Activated naive CD4-positive, alpha-beta T cell treated with anti-CD3 and anti-CD28 coated beads, Interleukin-2, amount 50 U/mL, for 72 hours (primary cell): ENCODE results near the gene CAMK2B. TPM values are rescaled to one million over a fixed set of nuclear protein-coding genes. Genes with fewer than 3 reads are reported as not detected.

Experiments used
- ATAC-seq, 2 donors: fragments of 150-1000 bp; cut with Tn5 transposase; 2 replicates each; pipeline ENCODE4 v1.10.0; 2021; ENCODE audit warnings: mild to moderate bottlenecking in 2 of 2, moderate library complexity in 2 of 2
- DNase-seq, 2 donors: peaks; one replicate each; pipeline ENCODE4 v3.0.0; 2021 to 2022; ENCODE audit warnings: low spot score in 2 of 2
- H3K27ac Mint-ChIP-seq, 2 donors: one replicate each; pipeline ENCODE4 v1.8.0; 2022; ENCODE audit warnings: mild to moderate bottlenecking in 2 of 2, mixed read lengths in 2 of 2
- H3K36me3 Mint-ChIP-seq, 2 donors: one replicate each; pipeline ENCODE4 v1.8.0; 2022; ENCODE audit warnings: mixed read lengths in 2 of 2
- H3K9me3 Mint-ChIP-seq, 2 donors: one replicate each; pipeline ENCODE4 v1.8.0; 2022; ENCODE audit warnings: mixed read lengths in 2 of 2
- total RNA-seq, 2 donors: library from RNA; stranded (reverse); gene quantifications; one replicate each; pipeline ENCODE4 v1.2.3, GENCODE V29; 2022

CAMK2B gene
- total RNA-seq, 2 donors from 2014 or later = 0.32 to 2.1 TPM

DNA sequence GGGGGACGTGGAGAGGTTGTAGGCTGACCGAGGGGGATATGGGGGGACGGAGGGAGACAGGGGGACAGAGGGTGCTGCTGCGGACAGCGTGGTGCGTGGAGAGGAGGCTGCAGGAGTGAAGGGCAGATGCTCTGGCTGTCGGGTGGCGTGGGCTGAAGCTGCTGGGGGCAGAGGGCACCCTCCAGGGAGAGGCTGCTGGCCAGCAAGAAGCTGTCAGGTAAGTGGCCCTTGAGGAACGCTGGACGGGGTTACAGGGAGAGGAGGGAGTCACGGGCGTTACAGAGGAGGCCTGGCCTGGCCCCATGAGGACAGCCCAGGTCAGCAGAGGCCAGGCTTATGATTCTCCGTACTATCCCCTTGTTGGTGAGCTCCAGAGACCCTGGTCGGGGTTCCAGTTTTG is 97.5 kb downstream of the CAMK2B start:
- Mint-ChIP-seq H3K27ac (peak overlapping the region in 1 of 2 donors; percentile 49), H3K9me3 (no peaks in the 10 kb centered on the region), H3K36me3 (no peaks in the 10 kb centered on the region)
- DNase-seq (no peak), ATAC-seq (no peak)

DNA sequence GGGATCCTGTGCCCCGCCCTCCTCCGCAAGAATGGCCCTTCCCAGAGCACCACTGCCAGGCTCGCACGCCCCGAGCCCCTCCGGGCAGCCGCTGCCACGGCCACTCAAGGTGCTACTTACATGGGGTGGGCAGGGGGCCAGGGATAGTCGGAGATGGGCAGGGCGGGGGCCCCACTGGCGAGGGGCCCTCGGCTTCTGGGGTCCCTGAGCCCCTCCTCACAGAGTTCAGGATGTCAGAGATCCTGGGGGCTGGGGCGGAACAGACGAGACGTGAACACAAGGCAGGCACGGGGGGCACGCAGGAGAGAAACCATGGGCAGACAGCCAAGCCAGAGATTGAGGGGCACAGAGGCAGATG is 99.0 kb downstream of the CAMK2B start:
- ATAC-seq (no peak), DNase-seq (no peak)
- Mint-ChIP-seq H3K36me3 (no peaks in the 10 kb centered on the region), H3K27ac (no peak overlapping the region), H3K9me3 (no peaks in the 10 kb centered on the region)

DNA sequence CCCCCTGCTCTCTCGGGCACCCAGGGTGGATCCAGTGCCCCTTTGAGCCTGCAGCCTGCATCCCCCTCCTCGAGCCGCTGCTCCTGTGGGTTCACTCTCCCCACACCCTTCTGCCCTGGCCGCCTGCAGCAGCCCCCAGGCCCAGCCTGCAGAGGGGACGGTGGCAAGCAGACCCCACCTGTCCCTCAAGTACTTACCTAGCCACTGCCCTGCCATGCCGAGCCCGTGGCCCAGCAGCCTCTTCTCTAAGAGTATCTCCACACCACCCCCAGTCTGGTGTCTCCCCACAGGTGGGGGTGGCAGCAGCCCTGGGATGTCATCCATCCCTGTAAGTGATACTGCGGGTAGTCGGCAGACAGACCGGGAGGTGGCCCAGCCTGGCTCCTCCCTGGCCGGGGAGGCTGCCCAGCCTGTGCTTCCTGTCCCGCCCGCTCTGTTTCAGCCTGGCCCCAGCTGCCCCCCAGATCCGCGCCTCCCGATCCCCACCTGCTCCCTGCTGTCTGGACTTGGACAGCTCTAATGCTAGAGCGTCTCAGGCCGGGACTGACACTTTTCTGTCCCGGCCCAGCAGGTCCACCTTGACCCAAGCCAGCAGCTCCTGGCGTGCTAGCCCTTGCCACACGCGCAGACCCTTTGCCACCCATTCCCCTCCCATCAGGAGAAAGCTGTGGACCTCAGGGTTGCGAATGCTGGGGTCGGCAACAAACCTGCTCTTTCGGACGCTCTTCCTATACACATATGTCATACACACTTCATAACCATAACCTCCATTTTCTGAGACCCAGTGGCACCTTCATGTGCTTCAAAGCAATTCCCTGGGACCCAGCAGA is 99.6 kb downstream of the CAMK2B start:
- ATAC-seq (no peak), DNase-seq (no peak)
- Mint-ChIP-seq H3K36me3 (no peaks in the 10 kb centered on the region), H3K27ac (peak overlapping the region in 1 of 2 donors; percentile 36), H3K9me3 (no peaks in the 10 kb centered on the region)

DNA sequence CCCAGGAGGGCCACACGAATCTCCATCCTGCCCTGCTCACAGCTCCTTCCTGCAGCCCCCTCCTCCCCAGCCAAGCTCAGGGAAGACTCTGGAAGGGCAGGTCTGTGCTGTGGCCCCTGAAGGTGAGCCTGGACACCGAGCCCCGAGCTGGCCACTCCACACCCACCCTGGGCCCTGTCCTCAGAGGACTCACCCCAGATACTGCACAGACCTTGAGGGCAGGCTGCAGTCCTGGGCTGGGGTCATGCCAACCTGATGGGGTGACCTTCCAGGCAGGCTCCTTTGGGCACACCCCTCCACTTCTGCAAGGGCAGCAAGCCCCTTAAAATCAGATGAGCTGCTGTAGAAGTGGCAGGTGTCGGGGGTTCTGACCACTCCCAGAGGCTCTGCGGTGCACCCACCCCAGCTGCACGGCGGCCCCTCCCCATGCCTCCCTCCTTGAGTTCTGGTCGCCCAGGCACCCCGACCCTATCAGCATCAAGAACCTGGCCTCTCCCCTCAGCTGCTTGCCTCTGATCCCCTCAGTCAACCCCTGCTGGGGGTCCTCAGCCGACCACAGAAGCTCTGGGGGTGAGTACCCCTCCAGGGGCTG is 100.3 kb downstream of the CAMK2B start:
- ATAC-seq (no peak), DNase-seq (no peak)
- Mint-ChIP-seq H3K36me3 (no peaks in the 10 kb centered on the region), H3K27ac (no peak overlapping the region), H3K9me3 (no peaks in the 10 kb centered on the region)

DNA sequence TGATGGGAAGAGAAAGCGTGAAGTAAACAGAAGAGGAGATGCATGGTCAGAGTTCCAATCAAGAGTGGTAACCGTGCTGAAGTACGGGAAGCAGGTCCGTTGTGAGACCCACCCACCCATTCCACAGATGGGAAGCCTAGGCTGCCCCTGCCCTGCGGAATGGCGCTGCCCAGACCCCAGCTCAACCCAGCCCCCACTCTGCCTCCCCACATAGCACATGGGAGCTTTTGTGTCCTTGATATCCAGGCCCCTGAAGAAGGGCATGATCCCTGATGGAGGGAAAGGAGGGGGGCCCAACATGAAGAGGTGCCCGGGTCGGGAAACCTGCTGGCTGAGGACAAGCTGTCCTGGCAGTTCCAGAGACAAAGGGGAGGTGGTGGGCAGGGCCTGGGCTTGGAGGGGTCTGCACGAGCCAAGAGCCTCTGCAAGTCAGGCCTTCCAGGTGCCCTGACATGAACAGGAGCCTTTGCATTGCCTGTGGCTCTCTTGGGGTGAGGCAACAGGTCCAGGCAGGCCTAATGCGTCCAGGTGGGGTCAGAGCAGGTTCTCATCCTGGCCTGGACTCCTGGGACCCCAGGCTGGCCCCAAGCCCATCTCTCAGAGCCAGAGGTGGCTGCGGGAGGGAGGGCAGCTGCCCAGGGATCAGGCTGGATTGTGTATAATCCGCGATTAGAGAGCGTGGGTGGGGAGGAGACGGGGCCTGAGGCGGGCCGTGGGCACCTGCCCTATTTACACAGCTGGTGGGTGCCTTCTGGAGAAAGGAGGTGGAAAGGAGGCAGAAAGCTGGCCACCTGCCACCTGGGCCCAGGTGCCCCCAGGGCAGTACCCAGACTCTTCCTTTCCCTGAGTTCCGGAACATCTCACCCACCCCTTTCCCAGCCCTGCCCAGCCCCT is 101.1 kb downstream of the CAMK2B start:
- ATAC-seq (no peak), DNase-seq (no peak)
- Mint-ChIP-seq H3K9me3 (no peaks in the 10 kb centered on the region), H3K27ac (no peak overlapping the region), H3K36me3 (no peaks in the 10 kb centered on the region)

DNA sequence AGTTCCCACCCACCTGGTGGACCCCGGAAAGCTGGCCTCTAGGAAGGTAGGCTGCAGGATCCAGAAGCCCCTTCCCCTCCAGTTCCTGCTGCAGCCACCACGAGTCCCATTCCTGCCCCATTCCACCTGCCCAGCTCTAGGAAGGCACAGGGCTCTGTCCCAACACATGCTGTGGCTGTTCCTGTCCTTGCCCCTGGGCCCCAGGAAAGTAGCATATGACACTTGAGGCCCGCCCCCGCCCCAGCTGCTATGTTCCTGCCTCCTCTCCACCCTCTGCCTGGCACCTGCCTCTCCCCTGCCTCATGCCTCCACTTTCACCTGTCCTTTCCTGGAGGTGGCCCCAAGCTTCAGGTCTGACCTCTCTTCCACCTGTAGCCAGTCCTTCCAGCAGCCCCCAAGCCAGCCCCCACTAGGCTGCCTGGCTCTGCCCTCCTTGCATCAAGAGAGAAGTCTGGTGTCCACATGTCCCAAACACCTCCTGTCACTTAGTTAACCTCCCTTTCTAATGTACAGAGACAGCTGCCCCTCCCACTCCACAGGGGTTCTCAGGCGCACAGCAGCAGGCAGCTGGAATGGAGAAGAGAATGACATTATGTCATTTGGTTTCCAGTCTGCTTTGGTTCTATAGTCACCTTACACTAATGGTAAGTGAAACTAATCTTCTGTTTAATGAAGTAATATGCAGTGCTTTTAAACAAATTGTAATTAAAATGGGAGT is 101.9 kb downstream of the CAMK2B start:
- no peak for ATAC-seq
- no peak for DNase-seq
- no peaks in the 10 kb centered on the region for H3K36me3 Mint-ChIP-seq
- no peaks in the 10 kb centered on the region for H3K9me3 Mint-ChIP-seq
- peak overlapping the region in 1 of 2 donors; percentile 86 for H3K27ac Mint-ChIP-seq

DNA sequence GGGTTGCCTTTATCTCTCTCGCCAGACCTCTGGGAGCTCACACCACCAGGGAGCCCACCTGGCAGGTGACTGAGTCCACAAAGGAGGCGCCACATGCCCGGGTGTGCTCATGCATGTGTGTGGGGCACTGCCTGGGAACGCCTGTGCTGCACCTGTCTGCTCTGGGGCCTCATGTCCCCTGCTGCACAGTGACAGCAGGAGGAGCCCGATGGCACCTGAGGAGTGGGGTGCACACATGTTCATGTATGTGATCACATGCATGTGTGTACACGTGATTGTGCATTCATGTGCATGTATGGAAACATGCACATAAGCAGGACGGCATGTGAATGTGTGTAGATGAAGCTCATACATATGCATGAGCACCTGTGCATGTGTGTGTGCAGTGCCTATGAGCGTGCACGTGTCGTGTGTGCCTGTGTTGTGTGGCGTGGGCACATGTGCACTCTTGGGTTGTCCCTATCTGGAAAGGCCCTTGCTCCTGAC is 102.6 kb downstream of the CAMK2B start:
- Mint-ChIP-seq H3K9me3 (no peaks in the 10 kb centered on the region), H3K36me3 (no peaks in the 10 kb centered on the region), H3K27ac (no peak overlapping the region)
- ATAC-seq = no peak
- DNase-seq = no peak

DNA sequence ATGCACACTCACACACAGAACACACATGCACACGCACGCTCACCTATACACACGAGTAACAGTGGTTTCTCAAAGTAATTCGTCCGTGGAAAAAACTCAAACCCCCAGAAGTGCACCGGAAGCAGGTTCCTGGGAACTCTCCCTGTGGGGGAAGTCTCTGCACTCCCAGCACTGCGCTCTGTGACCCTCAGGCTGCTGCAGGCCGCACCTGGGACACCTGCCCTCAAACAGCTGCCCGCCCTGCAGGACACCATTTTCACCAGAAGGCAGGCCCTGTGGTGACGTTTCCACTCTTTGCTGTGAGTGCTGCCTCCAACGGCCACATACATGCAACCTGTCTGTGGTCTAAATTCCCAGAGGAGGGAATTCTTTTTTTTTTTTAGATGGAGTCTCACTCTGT is 103.3 kb downstream of the CAMK2B start:
- H3K36me3 Mint-ChIP-seq = no peaks in the 10 kb centered on the region
- ATAC-seq = no peak
- peak in 1 of 2 donors; percentile 47 for DNase-seq

DNA sequence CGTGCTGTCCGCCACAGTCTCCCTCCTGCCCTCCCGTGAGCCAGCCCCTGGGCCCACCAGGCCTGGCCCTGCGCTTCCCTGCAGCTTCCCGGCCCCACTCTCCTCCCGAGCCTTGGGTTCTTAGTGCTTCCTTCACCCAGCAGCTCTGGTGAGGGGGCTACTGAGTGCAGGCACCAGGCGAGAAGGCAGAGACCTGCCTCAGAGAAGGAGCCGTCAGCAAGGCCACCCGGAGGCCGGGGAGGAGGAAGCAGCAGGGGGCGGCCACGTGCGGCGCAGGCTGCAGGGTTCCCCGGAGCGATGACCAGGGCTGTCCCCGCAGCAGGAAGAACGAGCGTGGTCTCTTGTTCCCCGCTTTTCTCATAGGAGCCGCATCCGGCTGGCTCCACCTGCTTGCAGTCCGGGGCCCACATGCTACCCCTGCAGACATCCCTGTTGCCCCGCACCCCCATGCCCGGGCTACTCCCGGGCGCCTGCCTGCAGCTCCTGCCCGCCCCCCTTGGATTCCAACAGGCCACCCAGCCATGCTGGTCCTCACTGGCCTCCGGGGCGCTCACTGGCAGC is 104.1 kb downstream of the CAMK2B start:
- no peak for ATAC-seq
- peak in 1 of 2 donors; percentile 35 for DNase-seq

More for the DNA sequence above, 103.3 kb downstream of the CAMK2B start:
- Mint-ChIP-seq H3K9me3 (no peaks in the 10 kb centered on the region), H3K27ac (no peak overlapping the region)

DNA sequence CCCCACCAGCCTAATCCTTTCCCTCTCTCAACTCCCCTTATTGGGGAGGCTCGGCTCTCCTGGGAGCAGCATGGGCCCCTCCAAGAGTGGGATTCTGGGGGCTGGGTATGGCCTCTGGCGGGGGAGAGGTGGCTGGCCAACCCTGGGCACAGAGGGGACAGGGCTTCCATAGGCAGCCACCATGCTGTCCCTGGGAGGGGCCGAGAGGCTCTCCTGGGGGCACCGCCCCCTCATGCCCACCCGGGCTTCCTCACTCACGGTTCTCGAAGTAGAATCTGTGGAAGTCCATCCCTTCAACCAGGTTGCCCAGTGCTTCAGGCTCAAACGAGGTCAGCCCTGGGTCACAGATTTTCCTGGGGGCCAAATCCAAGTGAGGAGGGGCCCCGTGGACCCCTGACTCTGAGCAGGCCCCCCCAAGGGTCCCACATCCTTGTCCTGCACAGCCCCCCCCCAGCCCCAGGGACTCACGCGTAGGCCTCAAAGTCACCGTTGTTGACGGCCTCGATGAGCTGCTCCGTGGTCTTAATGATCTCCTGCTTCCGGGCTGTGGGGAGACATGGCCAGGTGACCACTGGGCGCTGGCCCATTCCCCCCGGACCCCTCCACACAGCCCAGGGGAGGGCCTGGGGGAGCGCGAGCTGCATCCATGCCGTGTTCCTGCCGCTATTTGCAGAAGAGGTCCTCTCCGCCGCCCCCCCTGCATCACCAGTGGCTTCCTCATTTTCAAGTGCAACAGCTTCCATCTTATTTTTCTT is 104.9 kb downstream of the CAMK2B start:
- no peak for DNase-seq
- no peak for ATAC-seq
- H3K9me3 Mint-ChIP-seq = no peaks in the 10 kb centered on the region
- H3K27ac Mint-ChIP-seq = no peak overlapping the region
- no peaks in the 10 kb centered on the region for H3K36me3 Mint-ChIP-seq

More for the DNA sequence above, 104.1 kb downstream of the CAMK2B start:
- Mint-ChIP-seq H3K9me3 (no peaks in the 10 kb centered on the region), H3K27ac (no peak overlapping the region), H3K36me3 (no peaks in the 10 kb centered on the region)

DNA sequence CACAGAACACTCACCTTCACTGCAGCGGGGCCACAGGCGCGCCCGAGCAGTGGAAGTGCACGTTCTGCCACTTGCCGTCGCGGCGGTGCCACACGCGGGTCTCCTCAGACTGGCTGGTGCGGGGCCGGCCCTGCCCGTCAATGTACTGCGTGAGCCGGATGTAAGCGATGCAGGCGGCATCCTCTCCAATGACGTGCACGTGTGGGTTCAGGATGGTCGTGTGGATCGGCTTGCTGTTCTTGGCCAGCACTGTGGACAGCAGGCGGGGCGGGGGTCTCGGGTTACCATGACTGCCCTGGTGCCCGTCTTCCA is 105.4 kb downstream of the CAMK2B start:
- no peaks in the 10 kb centered on the region for H3K36me3 Mint-ChIP-seq
- H3K9me3 Mint-ChIP-seq = no peaks in the 10 kb centered on the region
- no peak overlapping the region for H3K27ac Mint-ChIP-seq
- ATAC-seq = no peak
- peak in 1 of 2 donors; percentile 33 for DNase-seq

DNA sequence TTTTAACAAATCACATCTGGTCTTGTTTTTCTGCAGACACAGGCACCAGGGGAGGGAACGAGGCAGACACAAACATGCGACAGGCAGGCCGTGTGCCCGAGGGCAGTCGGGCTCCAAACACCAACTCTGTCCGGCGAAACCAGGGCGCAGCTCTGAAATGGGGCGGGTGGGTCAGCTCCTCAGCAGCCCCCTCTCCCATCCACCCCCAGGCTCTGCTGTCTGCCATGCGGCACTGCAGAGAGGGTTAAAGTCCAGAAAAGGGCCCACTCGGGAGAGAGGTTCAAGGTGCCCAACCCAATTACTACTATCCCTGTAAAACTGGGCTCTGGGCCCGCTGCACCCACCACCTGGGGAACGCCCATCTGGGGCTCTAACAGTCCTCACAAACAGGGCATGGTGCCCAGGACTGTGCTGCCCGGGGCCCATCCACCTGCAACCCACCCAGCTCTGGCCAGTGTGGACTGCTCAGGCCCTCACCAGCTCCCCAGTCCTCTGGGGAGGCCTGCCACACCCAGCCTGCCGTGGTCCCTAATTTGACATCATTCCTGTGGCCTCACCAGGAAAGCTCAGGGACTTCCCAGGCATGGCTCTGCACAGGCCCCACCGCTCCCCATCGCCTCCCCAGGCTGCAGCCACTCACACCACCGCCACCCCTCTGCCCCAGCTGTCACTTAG is 105.9 kb downstream of the CAMK2B start:
- Mint-ChIP-seq H3K36me3 (no peaks in the 10 kb centered on the region), H3K27ac (no peak overlapping the region), H3K9me3 (no peaks in the 10 kb centered on the region)
- DNase-seq = peak in 1 of 2 donors; percentile 25
- ATAC-seq = no peak

DNA sequence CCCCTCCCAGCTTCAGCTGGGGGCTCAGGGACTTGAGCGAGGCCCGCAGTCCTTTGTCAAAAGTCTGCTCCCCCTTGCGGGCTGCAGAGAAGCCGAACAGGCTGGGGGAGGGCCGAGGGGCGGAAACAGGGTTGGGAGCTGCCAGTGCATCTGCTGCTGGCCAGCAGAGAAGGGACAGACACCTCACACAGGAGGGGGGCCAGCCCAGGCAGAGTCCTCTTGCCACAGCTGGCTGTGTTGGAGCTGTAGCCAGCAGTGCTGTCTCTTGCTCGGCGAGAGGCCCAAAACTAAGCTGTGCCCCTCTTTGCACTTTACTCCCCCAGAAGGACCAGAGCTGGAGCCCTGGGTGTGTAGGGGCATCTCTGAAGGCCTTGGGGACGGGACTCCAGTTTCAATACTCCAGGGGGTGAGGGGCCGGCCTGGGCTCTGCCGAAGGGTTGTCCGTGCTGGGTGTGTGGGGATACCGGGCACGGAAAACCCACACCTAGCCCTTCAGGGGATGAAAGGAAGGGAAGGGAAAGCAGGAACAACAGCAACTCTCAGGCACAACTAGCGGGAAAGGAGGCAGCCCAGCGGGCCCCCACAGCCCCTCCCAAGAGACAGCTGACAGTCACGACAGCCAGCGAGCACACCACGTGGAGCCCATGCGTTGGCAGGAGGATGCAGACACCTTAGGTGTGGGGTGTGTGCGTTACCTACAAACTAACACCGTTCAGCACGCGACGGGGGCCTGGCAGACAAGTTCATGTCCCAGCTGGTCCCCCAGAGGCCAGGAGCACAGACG is 106.8 kb downstream of the CAMK2B start:
- peak in 1 of 2 donors; percentile 43 for DNase-seq
- Mint-ChIP-seq H3K36me3 (no peaks in the 10 kb centered on the region), H3K9me3 (no peaks in the 10 kb centered on the region), H3K27ac (no peak overlapping the region)
- ATAC-seq = no peak

DNA sequence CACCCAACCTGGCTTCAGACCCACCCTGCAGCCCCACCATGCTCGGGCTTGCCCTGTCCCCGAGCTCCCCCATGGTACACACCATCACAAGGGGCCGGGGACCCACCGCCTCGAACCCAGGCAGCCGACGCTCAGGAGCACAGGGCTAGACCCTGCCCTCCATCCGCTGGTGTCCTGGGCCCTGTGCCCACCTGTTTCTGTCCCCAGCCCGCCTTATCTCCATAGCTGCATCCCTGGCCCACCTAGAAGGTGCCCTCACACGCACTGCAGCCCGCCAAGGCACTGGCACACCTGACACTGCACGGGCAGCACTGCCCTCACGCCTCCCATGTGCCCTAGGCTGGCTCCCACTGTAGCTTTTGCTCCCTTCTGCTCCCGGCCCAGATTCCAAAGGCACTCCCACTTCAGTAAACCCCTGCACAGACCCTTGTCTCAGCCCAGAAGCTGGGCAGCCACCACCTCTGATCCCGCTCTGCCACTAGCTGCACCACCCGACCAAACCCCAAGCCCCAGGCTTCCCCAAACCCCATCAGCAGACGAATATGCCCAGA is 107.5 kb downstream of the CAMK2B start:
- peak overlapping the region in 1 of 2 donors; percentile 86 for H3K27ac Mint-ChIP-seq
- DNase-seq = peak in 1 of 2 donors; percentile 41
- no peaks in the 10 kb centered on the region for H3K9me3 Mint-ChIP-seq
- H3K36me3 Mint-ChIP-seq = no peaks in the 10 kb centered on the region
- no peak for ATAC-seq
